Measurements from ENCODE around the gene BET1L.
A peak's percentile ranks its signal among the peaks of the same experiment; 100 is the strongest.
"Not testable (repeated sequence)": the region's sequence is repeated elsewhere in the genome, so short reads cannot be mapped to it uniquely, and the experiment has no call there.

The BET1L gene

GRCh38 chr11:241634-242033 is 34.4 kb upstream of the BET1L start:
- H3K27ac ChIP-seq (ENCODE audit: low read depth, low read length), result no peak overlapping the region
- H3K27me3 ChIP-seq (ENCODE audit: control insufficient read depth, insufficient read depth, low read length), result no peaks in the 10 kb centered on the region
- H3K9me3 ChIP-seq (ENCODE audit: control insufficient read depth, insufficient read depth, low read depth, low read length), result no peaks in the 10 kb centered on the region
- peaks cover 8% of the 10 kb centered on the region; the same call in 1 of the 2 replicates for H3K4me1 ChIP-seq (ENCODE audit: control insufficient read depth, insufficient read depth, low read length)
- H3K4me3 ChIP-seq (ENCODE audit: low read depth, low read length), result no peak overlapping the region
- H3K9ac ChIP-seq (ENCODE audit: low read length), result no peak overlapping the region
- H3K36me3 ChIP-seq (ENCODE audit: control insufficient read depth, insufficient read depth, low read length), result peaks cover 76% of the 10 kb centered on the region

GRCh38 chr11:240315-240714 is 33.1 kb upstream of the BET1L start:
- Histone ChIP-seq H3K36me3 (ENCODE audit: control insufficient read depth, insufficient read depth, low read length) (peaks cover 63% of the 10 kb centered on the region), H3K4me3 (ENCODE audit: low read depth, low read length) (no peak overlapping the region), H3K4me1 (ENCODE audit: control insufficient read depth, insufficient read depth, low read length) (peaks cover 12% of the 10 kb centered on the region; the same call in 1 of the 2 replicates), H3K27me3 (ENCODE audit: control insufficient read depth, insufficient read depth, low read length) (no peaks in the 10 kb centered on the region), H3K9ac (ENCODE audit: low read length) (no peak overlapping the region), H3K9me3 (ENCODE audit: control insufficient read depth, insufficient read depth, low read depth, low read length) (no peaks in the 10 kb centered on the region), H3K27ac (ENCODE audit: low read depth, low read length) (no peak overlapping the region)

- not testable (repeated sequence) for H3K9me3 ChIP-seq (ENCODE audit: control insufficient read depth, insufficient read depth, low read depth, low read length); H3K27me3 ChIP-seq (ENCODE audit: control insufficient read depth, insufficient read depth, low read length); H3K9ac ChIP-seq (ENCODE audit: low read length); H3K27ac ChIP-seq (ENCODE audit: low read depth, low read length)
- Histone ChIP-seq H3K4me3 (ENCODE audit: low read depth, low read length) (peak overlapping the region; percentile 95; the same call in 1 of the 2 replicates), H3K4me1 (ENCODE audit: control insufficient read depth, insufficient read depth, low read length) (peaks cover 12% of the 10 kb centered on the region; the same call in 1 of the 2 replicates), H3K36me3 (ENCODE audit: control insufficient read depth, insufficient read depth, low read length) (peaks cover 43% of the 10 kb centered on the region)
Observed at GRCh38 chr11:238346-238745, 31.1 kb upstream of the BET1L start.

GRCh38 chr11:236774-237767 is 29.9 kb upstream of the BET1L start, which contains the start of gene PSMD13:
TSS of gene PSMD13 (plus strand) at chr11:236976. CDS start at chr11:237050, 74 bp downstream.
- peak within 1 kb of the TSS; percentile 95 for H3K4me3 ChIP-seq (ENCODE audit: low read depth, low read length)
- peak within 1 kb of the TSS; percentile 69; the same call in 1 of the 2 replicates for H3K27ac ChIP-seq (ENCODE audit: low read depth, low read length)
- no peaks in the 10 kb centered on the region for H3K27me3 ChIP-seq (ENCODE audit: control insufficient read depth, insufficient read depth, low read length)
- H3K9me3 ChIP-seq (ENCODE audit: control insufficient read depth, insufficient read depth, low read depth, low read length), result no peaks in the 10 kb centered on the region
- peaks cover 35% of the 10 kb centered on the region for H3K36me3 ChIP-seq (ENCODE audit: control insufficient read depth, insufficient read depth, low read length)
- peak within 1 kb of the TSS; percentile 94 for H3K9ac ChIP-seq (ENCODE audit: low read length)
- peaks cover 12% of the 10 kb centered on the region; the same call in 1 of the 2 replicates for H3K4me1 ChIP-seq (ENCODE audit: control insufficient read depth, insufficient read depth, low read length)

- peaks cover 26% of the 10 kb centered on the region for H3K36me3 ChIP-seq (ENCODE audit: control insufficient read depth, insufficient read depth, low read length)
- no peaks in the 10 kb centered on the region for H3K9me3 ChIP-seq (ENCODE audit: control insufficient read depth, insufficient read depth, low read depth, low read length)
- peak within 1 kb of the TSS; percentile 95 for H3K4me3 ChIP-seq (ENCODE audit: low read depth, low read length)
- H3K27me3 ChIP-seq (ENCODE audit: control insufficient read depth, insufficient read depth, low read length), result no peaks in the 10 kb centered on the region
- peaks cover 12% of the 10 kb centered on the region; the same call in 1 of the 2 replicates for H3K4me1 ChIP-seq (ENCODE audit: control insufficient read depth, insufficient read depth, low read length)
- peak within 1 kb of the TSS; percentile 94 for H3K9ac ChIP-seq (ENCODE audit: low read length)
- peak within 1 kb of the TSS; percentile 69; the same call in 1 of the 2 replicates for H3K27ac ChIP-seq (ENCODE audit: low read depth, low read length)
Observed at GRCh38 chr11:235997-236773, 29.0 kb upstream of the BET1L start, which contains the start of gene SIRT3. TSS of gene SIRT3 (minus strand) at chr11:236342. CDS start at chr11:236328, 14 bp downstream.

- H3K36me3 ChIP-seq (ENCODE audit: control insufficient read depth, insufficient read depth, low read length), result peaks cover 21% of the 10 kb centered on the region
- H3K27ac ChIP-seq (ENCODE audit: low read depth, low read length), result no peak overlapping the region; the same call in 1 of the 2 replicates
- peaks cover 12% of the 10 kb centered on the region; the same call in 1 of the 2 replicates for H3K4me1 ChIP-seq (ENCODE audit: control insufficient read depth, insufficient read depth, low read length)
- H3K4me3 ChIP-seq (ENCODE audit: low read depth, low read length), result peak overlapping the region; percentile 94
- H3K27me3 ChIP-seq (ENCODE audit: control insufficient read depth, insufficient read depth, low read length), result no peaks in the 10 kb centered on the region
- no peaks in the 10 kb centered on the region for H3K9me3 ChIP-seq (ENCODE audit: control insufficient read depth, insufficient read depth, low read depth, low read length)
- peak overlapping the region; percentile 94 for H3K9ac ChIP-seq (ENCODE audit: low read length)
Observed at GRCh38 chr11:235609-235996, 28.4 kb upstream of the BET1L start.

GRCh38 chr11:235180-235579 is 28.0 kb upstream of the BET1L start:
- H3K4me3 ChIP-seq (ENCODE audit: low read depth, low read length), result peak overlapping the region; percentile 94
- H3K9ac ChIP-seq (ENCODE audit: low read length), result peak overlapping the region; percentile 94
- peaks cover 21% of the 10 kb centered on the region for H3K36me3 ChIP-seq (ENCODE audit: control insufficient read depth, insufficient read depth, low read length)
- H3K9me3 ChIP-seq (ENCODE audit: control insufficient read depth, insufficient read depth, low read depth, low read length), result no peaks in the 10 kb centered on the region
- H3K4me1 ChIP-seq (ENCODE audit: control insufficient read depth, insufficient read depth, low read length), result peaks cover 12% of the 10 kb centered on the region; the same call in 1 of the 2 replicates
- H3K27ac ChIP-seq (ENCODE audit: low read depth, low read length), result no peak overlapping the region
- no peaks in the 10 kb centered on the region for H3K27me3 ChIP-seq (ENCODE audit: control insufficient read depth, insufficient read depth, low read length)

GRCh38 chr11:232783-233565 is 25.8 kb upstream of the BET1L start:
- Histone ChIP-seq H3K36me3 (ENCODE audit: control insufficient read depth, insufficient read depth, low read length) (peaks cover 8% of the 10 kb centered on the region; the same call in 1 of the 2 replicates), H3K4me3 (ENCODE audit: low read depth, low read length) (no peak overlapping the region), H3K27ac (ENCODE audit: low read depth, low read length) (no peak overlapping the region), H3K27me3 (ENCODE audit: control insufficient read depth, insufficient read depth, low read length) (no peaks in the 10 kb centered on the region), H3K9me3 (ENCODE audit: control insufficient read depth, insufficient read depth, low read depth, low read length) (no peaks in the 10 kb centered on the region), H3K4me1 (ENCODE audit: control insufficient read depth, insufficient read depth, low read length) (peaks cover 9% of the 10 kb centered on the region; the same call in 1 of the 2 replicates), H3K9ac (ENCODE audit: low read length) (no peak overlapping the region)

GRCh38 chr11:230431-230830 is 23.2 kb upstream of the BET1L start:
- Histone ChIP-seq H3K36me3 (ENCODE audit: control insufficient read depth, insufficient read depth, low read length) (peaks cover 8% of the 10 kb centered on the region; the same call in 1 of the 2 replicates), H3K4me1 (ENCODE audit: control insufficient read depth, insufficient read depth, low read length) (0 out of 2 replicates have a peak, but pooled peaks cover 2% of the 10 kb centered on the region), H3K27ac (ENCODE audit: low read depth, low read length) (no peak overlapping the region), H3K4me3 (ENCODE audit: low read depth, low read length) (no peak overlapping the region), H3K27me3 (ENCODE audit: control insufficient read depth, insufficient read depth, low read length) (no peaks in the 10 kb centered on the region), H3K9me3 (ENCODE audit: control insufficient read depth, insufficient read depth, low read depth, low read length) (no peaks in the 10 kb centered on the region), H3K9ac (ENCODE audit: low read length) (no peak overlapping the region)

- H3K4me3 ChIP-seq (ENCODE audit: low read depth, low read length), result no peak overlapping the region
- no peaks in the 10 kb centered on the region for H3K9me3 ChIP-seq (ENCODE audit: control insufficient read depth, insufficient read depth, low read depth, low read length)
- no peaks in the 10 kb centered on the region for H3K4me1 ChIP-seq (ENCODE audit: control insufficient read depth, insufficient read depth, low read length)
- H3K27me3 ChIP-seq (ENCODE audit: control insufficient read depth, insufficient read depth, low read length), result no peaks in the 10 kb centered on the region
- H3K9ac ChIP-seq (ENCODE audit: low read length), result no peak overlapping the region
- peaks cover 8% of the 10 kb centered on the region; the same call in 1 of the 2 replicates for H3K36me3 ChIP-seq (ENCODE audit: control insufficient read depth, insufficient read depth, low read length)
- H3K27ac ChIP-seq (ENCODE audit: low read depth, low read length), result no peak overlapping the region
Observed at GRCh38 chr11:227824-228379, 20.7 kb upstream of the BET1L start.

All from HUES6 (cell line).